GM15510 (cell line): ENCODE measurements around the gene DTYMK.

Experiments
- POLR2A ChIP-seq: IDR thresholded peaks from 3 replicates; pipeline ENCODE4 v1.6.1; 2011; ENCODE audit warnings: borderline replicate concordance; ENCODE audit not compliant: insufficient read length; ENCODE audit errors: extremely low read depth

Gene DTYMK

GRCh38 chr2:241666627-241667400 lies 19.8 kb downstream of the DTYMK start:
- TF ChIP-seq POLR2A: no peak

GRCh38 chr2:241665731-241666440 lies 20.7 kb downstream of the DTYMK start:
- no peak for TF ChIP-seq POLR2A

- no peak for TF ChIP-seq POLR2A
Observed at GRCh38 chr2:241660593-241661213, 25.9 kb downstream of the DTYMK start.

- TF ChIP-seq POLR2A: no peak
Observed at GRCh38 chr2:241659150-241659739, 27.4 kb downstream of the DTYMK start.

- no peak for TF ChIP-seq POLR2A
Observed at GRCh38 chr2:241658296-241658695, 28.3 kb downstream of the DTYMK start.

- no peak for TF ChIP-seq POLR2A
Observed at GRCh38 chr2:241657786-241658254, 28.8 kb downstream of the DTYMK start.

- no peak for TF ChIP-seq POLR2A
Observed at GRCh38 chr2:241656190-241656741, 30.3 kb downstream of the DTYMK start.

GRCh38 chr2:241655516-241656189 lies 31.0 kb downstream of the DTYMK start:
- no peak for TF ChIP-seq POLR2A

GRCh38 chr2:241654551-241654950 lies 32.1 kb downstream of the DTYMK start:
- TF ChIP-seq POLR2A: no peak

GRCh38 chr2:241653210-241653750 lies 33.3 kb downstream of the DTYMK start:
- no peak for TF ChIP-seq POLR2A

GRCh38 chr2:241652722-241653121 lies 33.9 kb downstream of the DTYMK start:
- TF ChIP-seq POLR2A: no peak

- no peak for TF ChIP-seq POLR2A
Observed at GRCh38 chr2:241652142-241652541, 34.5 kb downstream of the DTYMK start.

GRCh38 chr2:241649927-241650326 lies 36.7 kb downstream of the DTYMK start:
- TF ChIP-seq POLR2A: no peak

GRCh38 chr2:241649404-241649803 lies 37.2 kb downstream of the DTYMK start:
- no peak for TF ChIP-seq POLR2A
